ENCODE results near the gene PGM1.
"Not testable (repeated sequence)": the region's sequence is repeated elsewhere in the genome, so short reads cannot be mapped to it uniquely, and the experiment has no call there.

DNA sequence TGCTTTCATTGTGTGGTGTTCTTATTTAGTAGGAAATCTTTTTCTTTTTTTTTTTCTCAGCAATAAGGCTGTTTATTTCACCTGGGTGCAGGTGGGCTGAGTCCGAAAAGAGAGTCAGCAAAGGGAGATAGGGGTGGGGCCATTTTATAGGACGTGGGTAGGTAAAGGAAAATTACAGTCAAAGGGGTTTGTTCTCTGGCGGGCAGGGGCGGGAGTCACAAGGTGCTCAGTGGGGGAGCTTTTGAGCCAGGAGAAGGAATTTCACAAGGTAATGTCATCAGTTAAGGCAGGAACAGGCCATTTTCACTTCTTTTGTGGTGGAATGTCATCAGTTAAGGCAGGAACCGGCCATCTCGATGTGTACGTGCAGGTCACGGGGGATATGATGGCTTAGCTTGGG, 20.5 kb upstream of the PGM1 start:
- TF ChIP-seq, protein P1, sequence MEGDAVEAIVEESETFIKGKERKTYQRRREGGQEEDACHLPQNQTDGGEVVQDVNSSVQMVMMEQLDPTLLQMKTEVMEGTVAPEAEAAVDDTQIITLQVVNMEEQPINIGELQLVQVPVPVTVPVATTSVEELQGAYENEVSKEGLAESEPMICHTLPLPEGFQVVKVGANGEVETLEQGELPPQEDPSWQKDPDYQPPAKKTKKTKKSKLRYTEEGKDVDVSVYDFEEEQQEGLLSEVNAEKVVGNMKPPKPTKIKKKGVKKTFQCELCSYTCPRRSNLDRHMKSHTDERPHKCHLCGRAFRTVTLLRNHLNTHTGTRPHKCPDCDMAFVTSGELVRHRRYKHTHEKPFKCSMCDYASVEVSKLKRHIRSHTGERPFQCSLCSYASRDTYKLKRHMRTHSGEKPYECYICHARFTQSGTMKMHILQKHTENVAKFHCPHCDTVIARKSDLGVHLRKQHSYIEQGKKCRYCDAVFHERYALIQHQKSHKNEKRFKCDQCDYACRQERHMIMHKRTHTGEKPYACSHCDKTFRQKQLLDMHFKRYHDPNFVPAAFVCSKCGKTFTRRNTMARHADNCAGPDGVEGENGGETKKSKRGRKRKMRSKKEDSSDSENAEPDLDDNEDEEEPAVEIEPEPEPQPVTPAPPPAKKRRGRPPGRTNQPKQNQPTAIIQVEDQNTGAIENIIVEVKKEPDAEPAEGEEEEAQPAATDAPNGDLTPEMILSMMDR (IDR thresholded peaks at IDR 0.05) = not testable (repeated sequence)
- TF ChIP-seq POLR2A (IDR thresholded peaks at IDR 0.05) = not testable (repeated sequence)
